ENCODE results near the gene FOXO3. TPM values are rescaled to one million over a fixed set of nuclear protein-coding genes. Genes with fewer than 3 reads are reported as not detected.
A peak's percentile ranks its signal among the peaks of the same experiment; 100 is the strongest.

The FOXO3 gene
- total RNA-seq, 2 donors from 2014 or later: 108 to 144 TPM

DNA sequence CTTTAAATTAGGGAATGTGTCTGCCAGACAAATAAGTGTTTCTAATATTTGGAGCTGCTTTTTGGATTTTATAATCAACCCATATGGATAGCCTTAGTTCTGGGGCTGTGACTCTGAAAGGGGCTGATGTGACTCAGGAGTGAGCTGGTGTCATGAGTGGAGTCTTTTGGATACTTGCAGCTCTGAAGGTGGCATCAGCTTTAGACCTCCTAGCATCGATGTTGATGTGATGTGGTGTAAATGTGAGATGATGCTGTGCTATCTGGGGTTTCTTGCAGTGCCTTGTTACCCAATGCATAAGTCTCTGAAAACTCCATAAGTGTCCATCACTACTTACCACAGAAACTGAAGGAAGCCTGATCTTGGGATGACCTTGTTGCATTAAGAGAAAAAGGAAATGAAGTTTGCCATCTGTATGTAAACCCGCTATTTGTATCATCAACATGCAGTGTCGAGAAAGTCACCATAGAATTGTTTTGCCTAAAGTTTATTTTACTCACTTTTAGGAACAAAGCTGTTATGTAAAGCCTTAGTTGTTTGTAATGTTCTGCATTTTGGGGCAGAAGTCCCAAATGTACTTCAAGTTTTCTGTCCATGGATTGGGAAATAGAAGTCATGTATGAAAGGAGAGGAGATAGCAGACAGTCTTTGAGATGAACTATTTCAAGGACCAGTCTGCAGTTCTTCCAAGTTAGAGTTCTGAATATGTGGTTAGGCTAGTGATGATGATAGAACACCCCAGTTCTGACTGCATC is 8.0 kb downstream of the FOXO3 start:
- no peak for DNase-seq (ENCODE audit: low spot score)
- WGBS: 84% methylated on average over 3 of the region's 3 CpGs
- no peak overlapping the region for H3K27ac ChIP-seq
- H3K27me3 ChIP-seq (replicated peaks; ENCODE audit: insufficient read depth): no peaks in the 10 kb centered on the region
- intact Hi-C loops (cut with DNase I): no loop called here
- no peak for TF ChIP-seq POLR2A (IDR thresholded peaks at IDR 0.05)
- no peak for TF ChIP-seq CTCF (IDR thresholded peaks at IDR 0.05)
- no peak for TF ChIP-seq POLR2AphosphoS5 (IDR thresholded peaks at IDR 0.05)
- no peaks in the 10 kb centered on the region for H3K4me1 ChIP-seq (replicated peaks)
- H3K36me3 ChIP-seq: no peaks in the 10 kb centered on the region
- H3K4me3 ChIP-seq: no peak overlapping the region
- H3K9me3 ChIP-seq: no peaks in the 10 kb centered on the region

- WGBS: 88% methylated on average over 1 of the region's 1 CpG
- DNase-seq (ENCODE audit: low spot score): no peak
- TF ChIP-seq POLR2AphosphoS5 (IDR thresholded peaks at IDR 0.05) (no peak), CTCF (IDR thresholded peaks at IDR 0.05) (no peak), POLR2A (IDR thresholded peaks at IDR 0.05) (no peak)
- H3K4me3 ChIP-seq: no peak overlapping the region
- H3K27me3 ChIP-seq (replicated peaks; ENCODE audit: insufficient read depth): no peaks in the 10 kb centered on the region
- intact Hi-C loops (cut with DNase I): no loop called here
- H3K36me3 ChIP-seq: no peaks in the 10 kb centered on the region
- H3K9me3 ChIP-seq: no peaks in the 10 kb centered on the region
- H3K4me1 ChIP-seq (replicated peaks): peaks cover 1% of the 10 kb centered on the region
- H3K27ac ChIP-seq: no peak overlapping the region
Measured at GRCh38 chr6:108570517-108570916, 9.8 kb downstream of the FOXO3 start.

- Histone ChIP-seq H3K27me3 (replicated peaks; ENCODE audit: insufficient read depth) (no peaks in the 10 kb centered on the region), H3K4me1 (replicated peaks) (peaks cover 2% of the 10 kb centered on the region), H3K9me3 (no peaks in the 10 kb centered on the region), H3K27ac (peak overlapping the region; percentile 26 to 53), H3K36me3 (no peaks in the 10 kb centered on the region), H3K4me3 (no peak overlapping the region)
- intact Hi-C loops (cut with DNase I): no loop called here
- DNase-seq (ENCODE audit: low spot score): peak; percentile 36
- WGBS: 22% methylated on average over 4 of the region's 4 CpGs
- TF ChIP-seq POLR2AphosphoS5 (IDR thresholded peaks at IDR 0.05) (no peak), CTCF (IDR thresholded peaks at IDR 0.05) (no peak), POLR2A (IDR thresholded peaks at IDR 0.05) (no peak)
Measured at GRCh38 chr6:108574457-108575141, 13.9 kb downstream of the FOXO3 start.

DNA sequence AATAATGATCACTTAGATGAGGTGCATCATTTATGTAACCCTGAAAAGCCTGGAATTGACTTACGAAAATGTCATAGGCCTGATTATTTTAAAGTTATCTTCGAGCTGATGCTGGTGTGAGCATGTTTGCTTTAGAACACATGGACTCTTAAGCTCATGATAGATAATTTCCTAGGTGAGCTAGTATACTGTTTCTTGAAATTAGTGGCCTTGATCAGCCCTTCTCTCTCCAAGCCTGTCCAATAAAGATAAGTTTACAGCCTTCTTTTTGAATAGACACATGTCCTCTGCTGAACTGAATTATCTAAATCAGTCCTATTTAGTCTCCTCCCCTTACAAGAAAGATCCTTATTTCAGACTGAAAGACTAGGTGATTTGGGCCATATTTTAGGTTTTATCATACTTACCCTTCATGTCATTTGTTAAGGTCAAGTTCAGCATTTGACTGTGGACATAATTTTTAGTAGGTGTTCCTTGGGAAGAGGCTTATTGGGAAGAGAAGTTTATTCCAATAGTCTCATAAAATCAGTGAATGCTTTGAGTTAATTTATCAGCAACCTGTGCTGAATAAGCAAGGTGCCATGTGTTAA is 15.3 kb downstream of the FOXO3 start:
- Histone ChIP-seq H3K9me3 (no peaks in the 10 kb centered on the region), H3K4me3 (no peak overlapping the region), H3K27ac (peak overlapping the region; percentile 50 to 59), H3K36me3 (no peaks in the 10 kb centered on the region), H3K27me3 (replicated peaks; ENCODE audit: insufficient read depth) (no peaks in the 10 kb centered on the region), H3K4me1 (replicated peaks) (peaks cover 2% of the 10 kb centered on the region)
- WGBS: 82% methylated on average over 2 of the region's 2 CpGs
- DNase-seq (ENCODE audit: low spot score): no peak
- TF ChIP-seq POLR2A (IDR thresholded peaks at IDR 0.05) (no peak), POLR2AphosphoS5 (IDR thresholded peaks at IDR 0.05) (no peak), CTCF (IDR thresholded peaks at IDR 0.05) (no peak)
- intact Hi-C loops (cut with DNase I): no loop called here

All from prostate gland (tissue), 2 donors.